ENCODE results near the gene PANX3. TPM values are rescaled to one million over a fixed set of nuclear protein-coding genes. Genes with fewer than 3 reads are reported as not detected.

PANX3 gene
- polyA plus RNA-seq, 4 donors, result 0.04 TPM; not detected in 3

- peaks cover 5 to 11% (median 5%) of the 10 kb centered on the region in 3 donors for H3K4me1 ChIP-seq (ENCODE audit: control insufficient read depth in 3 of 3, insufficient read depth in 2 of 3, low read depth in 1 of 3, low read length in 2 of 3)
- no peaks in the 10 kb centered on the region for H3K27me3 ChIP-seq (ENCODE audit: control insufficient read depth in 3 of 3, insufficient read depth in 3 of 3, low read length in 3 of 3)
- H3K4me3 ChIP-seq (ENCODE audit: low read depth in 1 of 3, low read length in 3 of 3), result peak overlapping the region in 2 of 3 donors; percentile 82 to 97
- no peak overlapping the region for H3K27ac ChIP-seq (ENCODE audit: low read depth in 1 of 3, low read length in 2 of 3)
- no peak for FAIRE-seq
- peaks cover 4 to 17% (median 12%) of the 10 kb centered on the region in 3 donors for H3K36me3 ChIP-seq (ENCODE audit: control insufficient read depth in 3 of 3, insufficient read depth in 2 of 3, low read depth in 1 of 3, low read length in 3 of 3)
- WGBS, 3 donors, result 41 to 55% (median 50%) methylated on average over 4 of the region's 4 CpGs
- H3K9me3 ChIP-seq (ENCODE audit: control insufficient read depth in 2 of 2, insufficient read depth in 1 of 2, low read depth in 1 of 2, low read length in 1 of 2), result no peaks in the 10 kb centered on the region
- DNase-seq, result no peak
Observed at GRCh38 chr11:124623861-124624525, 12.8 kb downstream of the PANX3 start.

GRCh38 chr11:124625504-124626168 lies 14.4 kb downstream of the PANX3 start:
- no peak overlapping the region for H3K4me3 ChIP-seq (ENCODE audit: low read depth in 1 of 3, low read length in 3 of 3)
- WGBS, 3 donors, result 94 to 96% (median 95%) methylated on average over 3 of the region's 3 CpGs
- no peak for FAIRE-seq
- no peak overlapping the region for H3K27ac ChIP-seq (ENCODE audit: low read depth in 1 of 3, low read length in 2 of 3)
- H3K36me3 ChIP-seq (ENCODE audit: control insufficient read depth in 3 of 3, insufficient read depth in 2 of 3, low read depth in 1 of 3, low read length in 3 of 3), result peaks cover 5 to 20% (median 15%) of the 10 kb centered on the region in 3 donors
- DNase-seq, result no peak
- no peaks in the 10 kb centered on the region for H3K27me3 ChIP-seq (ENCODE audit: control insufficient read depth in 3 of 3, insufficient read depth in 3 of 3, low read length in 3 of 3)
- H3K4me1 ChIP-seq (ENCODE audit: control insufficient read depth in 3 of 3, insufficient read depth in 2 of 3, low read depth in 1 of 3, low read length in 2 of 3), result peaks cover 5 to 11% (median 5%) of the 10 kb centered on the region in 3 donors
- H3K9me3 ChIP-seq (ENCODE audit: control insufficient read depth in 2 of 2, insufficient read depth in 1 of 2, low read depth in 1 of 2, low read length in 1 of 2), result no peaks in the 10 kb centered on the region

- H3K9me3 ChIP-seq (ENCODE audit: control insufficient read depth in 2 of 2, insufficient read depth in 1 of 2, low read depth in 1 of 2, low read length in 1 of 2), result no peaks in the 10 kb centered on the region
- H3K27ac ChIP-seq (ENCODE audit: low read depth in 1 of 3, low read length in 2 of 3), result no peak overlapping the region
- H3K4me3 ChIP-seq (ENCODE audit: low read depth in 1 of 3, low read length in 3 of 3), result no peak overlapping the region
- H3K27me3 ChIP-seq (ENCODE audit: control insufficient read depth in 3 of 3, insufficient read depth in 3 of 3, low read length in 3 of 3), result no peaks in the 10 kb centered on the region
- FAIRE-seq (no peak), DNase-seq (no peak)
- H3K36me3 ChIP-seq (ENCODE audit: control insufficient read depth in 3 of 3, insufficient read depth in 2 of 3, low read depth in 1 of 3, low read length in 3 of 3), result peaks cover 14 to 35% (median 18%) of the 10 kb centered on the region in 3 donors
- H3K4me1 ChIP-seq (ENCODE audit: control insufficient read depth in 3 of 3, insufficient read depth in 2 of 3, low read depth in 1 of 3, low read length in 2 of 3), result peaks cover 0 to 5% (median 5%) of the 10 kb centered on the region in 3 donors
- WGBS, 3 donors, result 87 to 88% (median 88%) methylated on average over 5 of the region's 5 CpGs
Observed at GRCh38 chr11:124627546-124627945, 16.3 kb downstream of the PANX3 start.

GRCh38 chr11:124629961-124630360 lies 18.7 kb downstream of the PANX3 start:
- no peak for FAIRE-seq

GRCh38 chr11:124633355-124633754 lies 22.1 kb downstream of the PANX3 start:
- Histone ChIP-seq H3K4me1 (ENCODE audit: control insufficient read depth in 3 of 3, insufficient read depth in 2 of 3, low read depth in 1 of 3, low read length in 2 of 3) (no peaks in the 10 kb centered on the region), H3K4me3 (ENCODE audit: low read depth in 1 of 3, low read length in 3 of 3) (no peak overlapping the region), H3K27me3 (ENCODE audit: control insufficient read depth in 3 of 3, insufficient read depth in 3 of 3, low read length in 3 of 3) (no peaks in the 10 kb centered on the region), H3K27ac (ENCODE audit: low read depth in 1 of 3, low read length in 2 of 3) (no peak overlapping the region), H3K36me3 (ENCODE audit: control insufficient read depth in 3 of 3, insufficient read depth in 2 of 3, low read depth in 1 of 3, low read length in 3 of 3) (peaks cover 16 to 37% (median 17%) of the 10 kb centered on the region in 3 donors), H3K9me3 (ENCODE audit: control insufficient read depth in 2 of 2, insufficient read depth in 1 of 2, low read depth in 1 of 2, low read length in 1 of 2) (no peaks in the 10 kb centered on the region)
- 85 to 100% (median 89%) methylated on average over 1 of the region's 1 CpG for WGBS, 3 donors
- FAIRE-seq (no peak), DNase-seq (no peak)

More at GRCh38 chr11:124629961-124630360, 18.7 kb downstream of the PANX3 start:
- H3K9me3 ChIP-seq (ENCODE audit: control insufficient read depth in 2 of 2, insufficient read depth in 1 of 2, low read depth in 1 of 2, low read length in 1 of 2), result no peaks in the 10 kb centered on the region
- DNase-seq, result no peak
- no peak overlapping the region for H3K27ac ChIP-seq (ENCODE audit: low read depth in 1 of 3, low read length in 2 of 3)
- no peaks in the 10 kb centered on the region for H3K27me3 ChIP-seq (ENCODE audit: control insufficient read depth in 3 of 3, insufficient read depth in 3 of 3, low read length in 3 of 3)
- H3K36me3 ChIP-seq (ENCODE audit: control insufficient read depth in 3 of 3, insufficient read depth in 2 of 3, low read depth in 1 of 3, low read length in 3 of 3), result peaks cover 20 to 38% (median 24%) of the 10 kb centered on the region in 3 donors
- H3K4me1 ChIP-seq (ENCODE audit: control insufficient read depth in 3 of 3, insufficient read depth in 2 of 3, low read depth in 1 of 3, low read length in 2 of 3), result peaks cover 0 to 2% (median 0%) of the 10 kb centered on the region in 3 donors
- H3K4me3 ChIP-seq (ENCODE audit: low read depth in 1 of 3, low read length in 3 of 3), result no peak overlapping the region
- 79 to 83% (median 81%) methylated on average over 4 of the region's 4 CpGs for WGBS, 3 donors

GRCh38 chr11:124635932-124636331 lies 24.7 kb downstream of the PANX3 start:
- Histone ChIP-seq H3K27ac (ENCODE audit: low read depth in 1 of 3, low read length in 2 of 3) (no peak overlapping the region), H3K9me3 (ENCODE audit: control insufficient read depth in 2 of 2, insufficient read depth in 1 of 2, low read depth in 1 of 2, low read length in 1 of 2) (no peaks in the 10 kb centered on the region), H3K36me3 (ENCODE audit: control insufficient read depth in 3 of 3, insufficient read depth in 2 of 3, low read depth in 1 of 3, low read length in 3 of 3) (peaks cover 11 to 37% (median 14%) of the 10 kb centered on the region in 3 donors), H3K4me1 (ENCODE audit: control insufficient read depth in 3 of 3, insufficient read depth in 2 of 3, low read depth in 1 of 3, low read length in 2 of 3) (no peaks in the 10 kb centered on the region), H3K4me3 (ENCODE audit: low read depth in 1 of 3, low read length in 3 of 3) (no peak overlapping the region), H3K27me3 (ENCODE audit: control insufficient read depth in 3 of 3, insufficient read depth in 3 of 3, low read length in 3 of 3) (no peaks in the 10 kb centered on the region)
- FAIRE-seq (no peak), DNase-seq (no peak)
- 76 to 89% (median 89%) methylated on average over 3 of the region's 3 CpGs for WGBS, 3 donors

- WGBS, 3 donors, result 84 to 89% (median 85%) methylated on average over 3 of the region's 3 CpGs
- no peak for FAIRE-seq
- peaks cover 2 to 28% (median 5%) of the 10 kb centered on the region in 3 donors for H3K36me3 ChIP-seq (ENCODE audit: control insufficient read depth in 3 of 3, insufficient read depth in 2 of 3, low read depth in 1 of 3, low read length in 3 of 3)
- H3K4me3 ChIP-seq (ENCODE audit: low read depth in 1 of 3, low read length in 3 of 3), result no peak overlapping the region
- no peak for DNase-seq
- no peaks in the 10 kb centered on the region for H3K9me3 ChIP-seq (ENCODE audit: control insufficient read depth in 2 of 2, insufficient read depth in 1 of 2, low read depth in 1 of 2, low read length in 1 of 2)
- no peaks in the 10 kb centered on the region for H3K4me1 ChIP-seq (ENCODE audit: control insufficient read depth in 3 of 3, insufficient read depth in 2 of 3, low read depth in 1 of 3, low read length in 2 of 3)
- peak overlapping the region in 1 of 3 donors; percentile 4 for H3K27ac ChIP-seq (ENCODE audit: low read depth in 1 of 3, low read length in 2 of 3)
- H3K27me3 ChIP-seq (ENCODE audit: control insufficient read depth in 3 of 3, insufficient read depth in 3 of 3, low read length in 3 of 3), result no peaks in the 10 kb centered on the region
Observed at GRCh38 chr11:124638500-124638899, 27.3 kb downstream of the PANX3 start.

GRCh38 chr11:124639186-124639585 lies 28.0 kb downstream of the PANX3 start:
- Histone ChIP-seq H3K36me3 (ENCODE audit: control insufficient read depth in 3 of 3, insufficient read depth in 2 of 3, low read depth in 1 of 3, low read length in 3 of 3) (peaks cover 2 to 28% (median 5%) of the 10 kb centered on the region in 3 donors), H3K4me1 (ENCODE audit: control insufficient read depth in 3 of 3, insufficient read depth in 2 of 3, low read depth in 1 of 3, low read length in 2 of 3) (no peaks in the 10 kb centered on the region), H3K27ac (ENCODE audit: low read depth in 1 of 3, low read length in 2 of 3) (peak overlapping the region in 1 of 3 donors; percentile 4), H3K9me3 (ENCODE audit: control insufficient read depth in 2 of 2, insufficient read depth in 1 of 2, low read depth in 1 of 2, low read length in 1 of 2) (no peaks in the 10 kb centered on the region), H3K27me3 (ENCODE audit: control insufficient read depth in 3 of 3, insufficient read depth in 3 of 3, low read length in 3 of 3) (no peaks in the 10 kb centered on the region), H3K4me3 (ENCODE audit: low read depth in 1 of 3, low read length in 3 of 3) (no peak overlapping the region)
- WGBS, 3 donors, result 86 to 94% (median 93%) methylated on average over 1 of the region's 1 CpG
- peak in 1 of 2 donors; percentile 54 for DNase-seq
- FAIRE-seq, result no peak

All from small intestine (tissue), 7 donors.